GM21360 (cell line): ENCODE data around the gene DGKZ.
"Not testable (repeated sequence)": the region's sequence is repeated elsewhere in the genome, so short reads cannot be mapped to it uniquely, and the experiment has no call there.

Experiments used
- ATAC-seq: cut with Tn5 transposase; IDR thresholded peaks from one replicate; pipeline ENCODE4 v1.9.1; 2021; ENCODE audit warnings: mild to moderate bottlenecking, moderate library complexity; ENCODE audit not compliant: unreplicated experiment

Gene DGKZ, protein sequence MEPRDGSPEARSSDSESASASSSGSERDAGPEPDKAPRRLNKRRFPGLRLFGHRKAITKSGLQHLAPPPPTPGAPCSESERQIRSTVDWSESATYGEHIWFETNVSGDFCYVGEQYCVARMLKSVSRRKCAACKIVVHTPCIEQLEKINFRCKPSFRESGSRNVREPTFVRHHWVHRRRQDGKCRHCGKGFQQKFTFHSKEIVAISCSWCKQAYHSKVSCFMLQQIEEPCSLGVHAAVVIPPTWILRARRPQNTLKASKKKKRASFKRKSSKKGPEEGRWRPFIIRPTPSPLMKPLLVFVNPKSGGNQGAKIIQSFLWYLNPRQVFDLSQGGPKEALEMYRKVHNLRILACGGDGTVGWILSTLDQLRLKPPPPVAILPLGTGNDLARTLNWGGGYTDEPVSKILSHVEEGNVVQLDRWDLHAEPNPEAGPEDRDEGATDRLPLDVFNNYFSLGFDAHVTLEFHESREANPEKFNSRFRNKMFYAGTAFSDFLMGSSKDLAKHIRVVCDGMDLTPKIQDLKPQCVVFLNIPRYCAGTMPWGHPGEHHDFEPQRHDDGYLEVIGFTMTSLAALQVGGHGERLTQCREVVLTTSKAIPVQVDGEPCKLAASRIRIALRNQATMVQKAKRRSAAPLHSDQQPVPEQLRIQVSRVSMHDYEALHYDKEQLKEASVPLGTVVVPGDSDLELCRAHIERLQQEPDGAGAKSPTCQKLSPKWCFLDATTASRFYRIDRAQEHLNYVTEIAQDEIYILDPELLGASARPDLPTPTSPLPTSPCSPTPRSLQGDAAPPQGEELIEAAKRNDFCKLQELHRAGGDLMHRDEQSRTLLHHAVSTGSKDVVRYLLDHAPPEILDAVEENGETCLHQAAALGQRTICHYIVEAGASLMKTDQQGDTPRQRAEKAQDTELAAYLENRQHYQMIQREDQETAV

GRCh38 chr11:46346886-46347636, at the start of gene DGKZ:
DGKZ (plus strand) TSS chr11:46347463; CDS start chr11:46347660, 197 bp downstream.
- peak; percentile 63 for ATAC-seq

DNA sequence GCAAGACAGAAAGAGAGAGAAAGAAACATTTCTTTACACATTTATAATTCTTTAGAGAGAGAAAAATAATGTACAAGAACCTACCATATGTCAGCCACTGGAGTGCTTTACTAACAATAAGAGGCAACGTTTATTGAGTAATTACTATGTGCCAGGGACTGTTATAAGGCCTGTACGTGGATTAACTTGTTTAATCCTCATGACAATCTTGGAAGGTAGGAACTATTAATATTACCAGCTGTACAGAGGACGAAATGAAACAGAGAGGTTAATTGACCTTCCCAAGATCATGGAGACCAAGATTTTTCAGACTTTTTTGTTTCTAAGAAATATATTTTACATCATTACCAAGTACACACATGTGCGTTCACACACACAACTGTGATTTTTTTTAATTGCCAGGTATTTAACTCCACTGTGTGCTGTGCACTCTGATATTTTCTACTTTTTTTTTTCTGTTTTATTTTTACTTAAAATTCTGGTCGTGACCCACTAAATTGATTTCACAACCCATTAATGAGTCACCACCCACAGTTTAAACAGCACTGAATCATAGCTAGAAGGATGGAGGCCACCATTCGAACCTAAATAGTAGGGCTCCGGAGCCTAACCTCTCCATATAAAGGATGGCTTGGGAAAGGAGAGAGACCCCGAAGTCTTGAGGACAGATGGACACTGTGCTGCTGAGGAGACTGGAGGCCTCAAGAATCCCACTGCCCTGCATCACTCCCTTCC, 48.4 kb upstream of the DGKZ start:
- ATAC-seq: no peak

GRCh38 chr11:46299451-46299961, 47.8 kb upstream of the DGKZ start:
- no peak for ATAC-seq

GRCh38 chr11:46300270-46300669, 47.0 kb upstream of the DGKZ start:
- no peak for ATAC-seq

DNA sequence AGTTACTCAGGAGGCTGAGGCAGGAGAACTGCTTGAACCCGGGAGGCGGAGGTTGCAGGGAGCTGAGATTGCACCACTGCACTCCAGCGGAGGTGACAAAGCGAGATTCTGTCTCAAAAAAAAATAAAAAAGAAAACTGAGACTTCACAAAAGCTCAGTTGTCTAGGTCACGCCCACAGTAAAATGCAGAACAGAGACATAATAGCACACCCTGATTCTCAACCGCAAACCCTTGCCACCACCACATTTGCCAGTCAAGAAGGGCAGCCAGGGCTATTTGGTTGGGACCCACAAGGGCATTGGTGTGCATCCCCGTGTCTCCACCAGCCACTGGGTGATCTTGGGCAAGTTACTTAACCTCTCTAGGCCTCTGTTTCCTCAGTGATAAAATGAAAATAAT, 44.4 kb upstream of the DGKZ start:
- ATAC-seq: peak; percentile 70

DNA sequence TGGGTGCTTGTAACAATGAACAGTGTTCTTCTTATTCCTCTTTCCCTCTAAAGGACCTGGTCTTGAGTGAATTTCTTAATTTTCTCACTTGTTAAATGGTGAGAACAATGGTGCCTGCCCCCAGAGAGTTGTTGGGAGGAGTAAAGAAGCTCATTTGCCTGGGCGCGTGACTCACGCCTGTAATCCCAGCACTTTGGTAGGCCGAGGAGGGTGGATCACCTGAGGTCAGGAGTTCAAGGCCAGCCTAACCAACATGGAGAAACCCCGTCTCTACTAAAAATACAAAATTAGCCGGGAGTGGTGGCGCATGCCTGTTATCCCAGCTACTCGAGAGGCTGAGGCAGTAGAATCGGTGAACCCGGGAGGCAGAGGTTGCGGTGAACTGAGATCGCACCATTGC, 43.2 kb upstream of the DGKZ start:
- not testable (repeated sequence) for ATAC-seq

- no peak for ATAC-seq
Observed at GRCh38 chr11:46304605-46305179, 42.6 kb upstream of the DGKZ start.

GRCh38 chr11:46305295-46305694, 42.0 kb upstream of the DGKZ start:
- no peak for ATAC-seq

GRCh38 chr11:46306296-46306853, 40.9 kb upstream of the DGKZ start:
- ATAC-seq: no peak

DNA sequence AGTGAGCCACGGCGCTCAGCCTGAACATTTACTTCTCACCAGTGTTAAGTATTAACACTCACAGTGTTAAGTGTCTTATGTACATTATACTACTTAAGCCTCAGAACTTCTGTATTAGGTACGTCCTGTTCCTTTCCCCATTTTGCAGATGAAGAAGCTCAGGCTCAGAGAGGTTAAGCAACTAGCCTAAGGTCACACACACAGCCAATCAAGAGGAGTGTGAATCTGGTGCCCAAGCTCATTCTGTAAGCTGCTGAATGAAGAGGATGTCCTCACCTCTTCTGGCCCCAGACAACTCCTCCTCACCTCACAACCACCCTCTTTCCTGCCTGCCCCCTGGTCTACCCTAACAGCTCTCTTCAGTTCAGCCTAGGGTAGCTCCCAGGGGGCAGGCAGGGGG, 39.9 kb upstream of the DGKZ start:
- no peak for ATAC-seq

GRCh38 chr11:46307785-46308341, 39.4 kb upstream of the DGKZ start:
- no peak for ATAC-seq

DNA sequence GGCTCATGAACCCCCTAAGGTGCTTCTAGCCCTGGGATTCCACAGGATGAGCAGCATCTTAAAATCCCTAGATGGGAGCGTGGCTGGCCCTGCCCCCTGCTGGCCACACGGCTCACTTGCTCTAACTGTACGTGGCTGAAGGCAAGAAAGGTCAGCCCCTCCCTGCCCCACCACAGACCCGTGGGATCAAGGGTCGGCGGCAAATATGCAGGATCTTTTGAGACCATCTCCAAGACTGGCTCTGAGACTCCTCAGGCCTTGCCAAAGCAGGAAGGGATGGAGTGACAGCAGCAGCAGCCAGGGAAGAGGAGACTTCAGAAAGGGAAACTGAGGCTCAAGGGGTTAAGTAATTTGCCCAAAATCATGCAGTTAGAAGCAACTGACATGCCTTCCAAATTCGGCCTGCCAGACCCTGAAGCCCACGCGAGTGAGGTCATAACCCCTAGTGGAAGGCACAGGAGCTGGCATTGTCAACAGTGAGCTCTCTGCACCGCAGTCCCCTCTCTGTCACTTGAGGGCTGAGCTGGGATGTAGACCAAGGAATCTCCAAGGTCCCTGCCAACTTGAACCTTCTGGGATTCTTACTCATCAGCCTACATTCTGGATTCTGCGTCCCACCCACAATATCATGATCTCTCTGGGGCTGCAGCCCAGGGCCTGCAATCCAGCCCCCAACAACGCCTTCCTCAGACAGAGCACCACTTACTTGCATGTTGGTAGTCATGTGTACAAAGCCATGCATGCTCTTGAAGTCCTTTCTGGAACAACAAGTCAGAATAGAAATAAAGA, 38.4 kb upstream of the DGKZ start:
- peak; percentile 45 for ATAC-seq

DNA sequence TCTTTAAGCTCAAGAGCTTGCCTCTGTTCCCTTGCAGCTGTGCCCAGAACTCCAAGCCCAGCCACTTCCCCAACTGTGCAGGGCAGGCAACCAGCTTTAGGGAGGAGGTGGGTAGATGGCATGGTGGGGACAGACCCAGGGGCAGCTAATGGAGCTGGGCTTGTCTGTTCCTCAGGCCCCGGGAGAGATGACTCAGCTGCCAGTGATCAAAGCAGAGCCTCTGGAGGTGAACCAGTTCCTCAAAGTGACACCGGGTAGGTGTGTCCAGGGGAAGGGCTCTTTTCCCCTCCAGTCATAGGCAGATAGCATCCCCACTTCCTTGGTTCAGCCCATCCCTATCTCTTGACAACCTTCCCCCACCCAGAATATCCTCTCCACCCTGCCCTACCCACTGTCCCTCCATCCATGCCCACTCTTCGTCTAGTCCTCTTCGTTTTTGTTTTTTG, 37.4 kb upstream of the DGKZ start:
- peak; percentile 69 for ATAC-seq

GRCh38 chr11:46315033-46315738, 32.1 kb upstream of the DGKZ start:
- no peak for ATAC-seq

GRCh38 chr11:46315783-46316563, 31.3 kb upstream of the DGKZ start:
- no peak for ATAC-seq

DNA sequence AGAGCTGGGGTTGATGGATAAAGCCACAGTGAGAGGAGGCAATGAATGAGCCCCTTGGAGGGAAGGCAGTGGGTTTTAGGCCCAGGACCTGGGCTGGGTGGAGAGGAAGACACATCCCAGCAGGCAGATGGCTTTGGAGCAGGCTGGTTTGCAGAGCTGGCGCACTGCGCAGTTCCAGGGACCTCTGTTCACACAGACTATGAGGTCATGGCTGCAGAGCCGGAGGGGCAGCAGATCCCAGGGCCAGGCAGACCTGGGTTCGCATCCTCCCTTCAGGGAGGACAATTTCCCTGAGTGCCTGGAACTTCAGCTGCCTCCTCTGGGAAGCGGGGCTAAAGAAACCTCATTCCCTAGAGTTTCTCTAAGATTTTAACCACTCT, 28.2 kb upstream of the DGKZ start:
- no peak for ATAC-seq

DNA sequence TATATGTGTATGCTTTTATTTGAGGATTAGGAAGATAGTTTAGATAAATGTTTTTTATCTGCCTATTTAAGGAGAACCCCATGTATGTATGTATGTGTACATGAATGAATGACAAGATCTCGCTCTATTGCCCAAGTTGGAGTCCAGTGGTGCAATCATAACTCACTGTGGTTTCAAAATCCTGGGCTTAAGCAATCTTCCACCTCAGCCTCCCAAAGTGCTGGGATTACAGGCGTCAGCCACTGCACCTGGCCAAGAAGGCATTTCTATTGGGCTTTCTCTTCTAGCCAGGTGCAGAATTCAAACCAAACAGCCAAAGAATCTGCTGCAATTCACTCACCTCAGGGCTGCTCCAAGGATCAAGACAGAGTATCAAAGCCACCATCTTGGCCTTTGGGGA, 25.5 kb upstream of the DGKZ start:
- ATAC-seq: no peak
